ENCODE data around the gene ITIH4. TPM values are rescaled to one million over a fixed set of nuclear protein-coding genes. Genes with fewer than 3 reads are reported as not detected.

ITIH4 gene
- total RNA-seq, 1 donor from 2014 or later = 8.0 TPM

DNA sequence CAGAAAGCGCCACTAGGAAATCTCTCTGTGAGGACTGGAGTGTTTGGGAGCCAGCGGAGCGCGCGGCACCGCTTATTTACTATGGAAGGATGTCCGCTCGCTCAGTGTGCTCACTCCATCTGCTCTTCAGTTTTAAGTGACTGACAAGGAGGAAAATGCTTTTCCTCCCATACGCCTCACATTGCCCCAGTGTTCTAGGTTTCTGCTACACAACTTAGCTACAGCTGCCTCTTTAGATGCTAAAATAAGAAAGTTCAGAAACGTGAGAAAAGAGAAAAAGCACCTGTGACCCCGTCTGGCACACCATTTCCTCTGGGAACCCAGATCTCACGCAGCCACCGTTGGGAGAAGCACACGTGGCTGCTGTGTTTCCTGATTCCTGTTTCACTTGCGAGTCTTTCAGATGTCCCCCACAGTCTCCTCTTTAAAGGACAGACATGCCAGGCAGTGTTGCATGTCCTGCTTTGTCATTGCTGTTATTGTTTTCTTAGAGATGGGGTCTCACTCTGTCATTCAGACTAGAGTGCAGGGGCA, 16.0 kb upstream of the ITIH4 start:
- TF ChIP-seq, protein P1, sequence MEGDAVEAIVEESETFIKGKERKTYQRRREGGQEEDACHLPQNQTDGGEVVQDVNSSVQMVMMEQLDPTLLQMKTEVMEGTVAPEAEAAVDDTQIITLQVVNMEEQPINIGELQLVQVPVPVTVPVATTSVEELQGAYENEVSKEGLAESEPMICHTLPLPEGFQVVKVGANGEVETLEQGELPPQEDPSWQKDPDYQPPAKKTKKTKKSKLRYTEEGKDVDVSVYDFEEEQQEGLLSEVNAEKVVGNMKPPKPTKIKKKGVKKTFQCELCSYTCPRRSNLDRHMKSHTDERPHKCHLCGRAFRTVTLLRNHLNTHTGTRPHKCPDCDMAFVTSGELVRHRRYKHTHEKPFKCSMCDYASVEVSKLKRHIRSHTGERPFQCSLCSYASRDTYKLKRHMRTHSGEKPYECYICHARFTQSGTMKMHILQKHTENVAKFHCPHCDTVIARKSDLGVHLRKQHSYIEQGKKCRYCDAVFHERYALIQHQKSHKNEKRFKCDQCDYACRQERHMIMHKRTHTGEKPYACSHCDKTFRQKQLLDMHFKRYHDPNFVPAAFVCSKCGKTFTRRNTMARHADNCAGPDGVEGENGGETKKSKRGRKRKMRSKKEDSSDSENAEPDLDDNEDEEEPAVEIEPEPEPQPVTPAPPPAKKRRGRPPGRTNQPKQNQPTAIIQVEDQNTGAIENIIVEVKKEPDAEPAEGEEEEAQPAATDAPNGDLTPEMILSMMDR (IDR thresholded peaks at IDR 0.05; ENCODE audit: partially characterized antibody, unreplicated experiment) = no peak
- Mint-ChIP-seq H3K27me3 (ENCODE audit: unreplicated experiment) (peaks cover 4% of the 10 kb centered on the region), H3K9me3 (ENCODE audit: unreplicated experiment) (peaks cover 2% of the 10 kb centered on the region), H3K27ac (ENCODE audit: unreplicated experiment) (peak overlapping the region; percentile 91), H3K4me3 (ENCODE audit: unreplicated experiment) (peak overlapping the region; percentile 60), H3K4me1 (ENCODE audit: low read depth, unreplicated experiment) (peaks cover 23% of the 10 kb centered on the region), H3K36me3 (ENCODE audit: unreplicated experiment) (no peaks in the 10 kb centered on the region)
- DNase-seq = no peak

DNA sequence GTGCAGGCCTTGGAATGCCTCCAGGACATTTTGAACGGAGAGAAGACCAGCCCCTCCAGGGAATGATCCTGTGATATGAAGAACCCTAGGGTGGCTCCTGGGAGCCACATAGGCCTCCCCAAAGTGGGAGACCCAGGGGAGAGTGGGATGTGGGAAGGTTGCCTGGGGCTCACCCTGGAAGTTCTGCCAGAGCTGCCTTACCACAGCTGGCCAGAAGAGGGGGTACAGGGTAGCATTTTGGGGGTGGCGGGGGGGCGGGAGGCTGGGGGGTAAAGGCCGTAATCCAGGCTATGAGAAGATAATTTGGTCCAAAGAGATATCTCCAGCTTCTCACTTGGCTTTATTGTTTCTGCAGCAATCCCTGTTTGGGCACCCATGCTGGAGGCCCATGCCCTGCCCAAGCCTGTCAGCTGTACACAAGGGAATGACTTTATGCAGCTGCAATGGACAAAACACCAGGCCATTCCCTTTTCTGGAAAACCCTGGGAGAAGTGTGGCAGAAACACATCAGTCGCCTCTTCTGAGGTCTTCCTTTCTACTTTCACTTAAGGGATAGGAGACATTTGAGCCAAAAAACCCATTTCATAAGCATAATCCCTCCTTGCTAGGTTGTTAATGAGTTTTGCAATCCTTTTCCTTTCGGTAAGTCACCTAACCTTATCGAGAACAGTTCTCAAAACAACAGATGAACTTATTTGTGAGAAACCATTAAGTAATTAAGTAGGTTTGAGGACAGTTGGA, 15.4 kb upstream of the ITIH4 start:
- Mint-ChIP-seq H3K36me3 (ENCODE audit: unreplicated experiment) (no peaks in the 10 kb centered on the region), H3K27ac (ENCODE audit: unreplicated experiment) (peak overlapping the region; percentile 91), H3K27me3 (ENCODE audit: unreplicated experiment) (peaks cover 6% of the 10 kb centered on the region), H3K4me3 (ENCODE audit: unreplicated experiment) (no peak overlapping the region), H3K4me1 (ENCODE audit: low read depth, unreplicated experiment) (peaks cover 23% of the 10 kb centered on the region), H3K9me3 (ENCODE audit: unreplicated experiment) (peaks cover 2% of the 10 kb centered on the region)
- DNase-seq = no peak
- TF ChIP-seq, protein P1 (IDR thresholded peaks at IDR 0.05; ENCODE audit: partially characterized antibody, unreplicated experiment) = peak; percentile 43

DNA sequence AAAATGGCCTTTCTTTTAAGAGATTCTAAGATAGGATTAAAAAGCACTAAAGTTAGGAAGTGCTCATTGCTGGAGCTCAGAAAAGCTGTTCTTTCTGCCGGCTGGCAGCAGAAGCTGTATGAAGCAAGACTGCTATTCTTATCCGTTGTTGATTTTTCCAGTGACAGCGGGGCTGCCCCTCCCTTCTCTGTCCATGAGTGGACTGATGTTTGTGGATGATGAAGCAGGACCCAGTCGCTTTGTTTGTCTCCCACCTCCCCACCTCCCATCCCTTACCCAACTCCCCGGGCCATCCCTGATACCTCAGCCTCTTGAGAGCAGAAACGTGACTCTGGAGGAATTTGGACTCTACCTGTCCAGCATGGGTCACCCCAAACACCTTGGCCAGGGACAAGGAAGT, 14.7 kb upstream of the ITIH4 start:
- peak overlapping the region; percentile 5 for H3K27ac Mint-ChIP-seq (ENCODE audit: unreplicated experiment)
- H3K4me3 Mint-ChIP-seq (ENCODE audit: unreplicated experiment) = no peak overlapping the region
- peaks cover 23% of the 10 kb centered on the region for H3K4me1 Mint-ChIP-seq (ENCODE audit: low read depth, unreplicated experiment)
- peaks cover 2% of the 10 kb centered on the region for H3K9me3 Mint-ChIP-seq (ENCODE audit: unreplicated experiment)
- peaks cover 6% of the 10 kb centered on the region for H3K27me3 Mint-ChIP-seq (ENCODE audit: unreplicated experiment)
- no peaks in the 10 kb centered on the region for H3K36me3 Mint-ChIP-seq (ENCODE audit: unreplicated experiment)
- TF ChIP-seq, protein P1 (IDR thresholded peaks at IDR 0.05; ENCODE audit: partially characterized antibody, unreplicated experiment) = no peak
- DNase-seq = no peak

DNA sequence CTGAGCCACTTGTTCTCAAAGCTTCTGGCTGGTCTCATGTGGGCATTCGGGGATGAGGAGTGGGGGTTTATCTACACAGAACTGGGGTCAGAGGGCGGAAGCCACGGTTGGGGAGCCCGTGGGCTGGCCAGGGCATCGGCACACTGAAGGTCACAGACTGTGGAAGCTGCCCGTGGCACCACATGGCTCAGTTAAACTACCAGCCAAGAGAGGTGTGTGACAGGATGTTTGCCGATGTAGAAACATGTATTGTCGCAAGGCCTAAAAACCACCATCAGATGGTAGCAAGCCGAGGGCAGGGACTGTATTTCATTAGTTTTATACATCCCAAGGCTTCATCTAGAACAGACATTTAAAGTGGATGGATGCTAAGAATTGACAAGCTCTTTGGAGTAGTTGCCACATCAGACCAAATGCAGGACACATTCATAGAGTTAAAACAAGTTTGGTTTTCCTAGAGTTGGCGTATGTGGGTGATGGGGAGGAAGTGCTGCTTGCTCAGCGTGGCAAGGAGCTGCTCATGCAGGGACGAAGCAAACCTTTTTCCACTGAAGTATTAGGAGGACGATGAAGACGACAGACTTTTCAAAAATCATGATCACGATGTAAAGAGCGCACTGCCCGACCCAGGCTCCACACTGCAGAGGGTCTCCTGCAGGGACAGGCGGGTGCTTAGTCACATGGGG, 14.0 kb upstream of the ITIH4 start:
- TF ChIP-seq, protein P1 (IDR thresholded peaks at IDR 0.05; ENCODE audit: partially characterized antibody, unreplicated experiment) = no peak
- DNase-seq = no peak
- Mint-ChIP-seq H3K4me3 (ENCODE audit: unreplicated experiment) (peak overlapping the region; percentile 63), H3K4me1 (ENCODE audit: low read depth, unreplicated experiment) (peaks cover 23% of the 10 kb centered on the region), H3K36me3 (ENCODE audit: unreplicated experiment) (no peaks in the 10 kb centered on the region), H3K27ac (ENCODE audit: unreplicated experiment) (peak overlapping the region; percentile 64), H3K27me3 (ENCODE audit: unreplicated experiment) (peaks cover 6% of the 10 kb centered on the region), H3K9me3 (ENCODE audit: unreplicated experiment) (peaks cover 2% of the 10 kb centered on the region)

DNA sequence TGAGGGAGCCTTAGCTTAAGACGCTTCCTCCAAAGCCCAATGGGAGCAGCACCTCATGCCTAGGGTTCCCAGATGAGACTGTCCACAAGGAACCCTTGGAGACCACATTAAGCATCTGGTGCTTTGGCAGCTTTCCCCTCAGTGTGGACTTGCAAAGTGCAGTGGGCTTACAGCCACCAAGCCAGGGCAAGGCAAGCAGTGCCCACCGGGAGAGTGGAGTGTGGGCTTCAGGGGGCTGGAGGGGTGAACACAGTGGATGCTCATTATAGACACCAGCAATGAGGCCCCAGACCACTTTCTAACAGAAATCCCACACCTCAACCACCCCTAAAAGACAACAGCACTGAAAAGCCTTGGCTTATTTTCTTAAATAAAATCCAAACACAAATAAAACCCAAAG, 13.4 kb upstream of the ITIH4 start:
- H3K27ac Mint-ChIP-seq (ENCODE audit: unreplicated experiment) = no peak overlapping the region
- peaks cover 2% of the 10 kb centered on the region for H3K9me3 Mint-ChIP-seq (ENCODE audit: unreplicated experiment)
- peaks cover 23% of the 10 kb centered on the region for H3K4me1 Mint-ChIP-seq (ENCODE audit: low read depth, unreplicated experiment)
- no peak overlapping the region for H3K4me3 Mint-ChIP-seq (ENCODE audit: unreplicated experiment)
- no peak for DNase-seq
- H3K27me3 Mint-ChIP-seq (ENCODE audit: unreplicated experiment) = peaks cover 6% of the 10 kb centered on the region
- TF ChIP-seq, protein P1 (IDR thresholded peaks at IDR 0.05; ENCODE audit: partially characterized antibody, unreplicated experiment) = no peak
- H3K36me3 Mint-ChIP-seq (ENCODE audit: unreplicated experiment) = no peaks in the 10 kb centered on the region

Data from glutamatergic neuron (in vitro differentiated cells).